ENCODE data around the gene DNAH1.

DNAH1 gene

GRCh38 chr3:52433328-52433995 lies 117.3 kb downstream of the DNAH1 start:
- DNase-seq (ENCODE audit: low read depth in 2 of 2) = no peak

DNA sequence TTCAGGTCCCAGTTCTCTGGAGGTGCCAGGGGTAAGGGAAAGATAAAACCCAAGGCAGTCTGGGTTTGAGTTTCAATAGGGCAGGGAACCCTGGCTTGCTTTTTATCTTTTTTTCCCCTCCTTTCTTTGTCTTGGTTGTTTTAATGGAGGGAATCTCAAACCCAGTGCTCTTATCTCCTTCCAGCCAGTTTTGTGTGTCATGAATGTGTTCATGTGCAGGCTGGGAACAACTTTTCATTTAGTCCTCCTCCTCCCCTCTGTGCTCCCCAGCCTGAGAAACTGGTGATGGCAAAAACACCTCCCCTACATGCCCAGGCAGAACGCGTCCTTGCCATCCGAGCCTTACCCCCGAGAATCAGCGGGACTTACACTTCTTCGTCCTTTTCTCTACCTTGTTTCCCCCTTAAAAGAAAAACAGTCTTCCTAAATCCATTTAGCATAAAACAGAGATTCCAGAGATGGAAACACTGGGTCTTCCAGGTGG lies 117.9 kb downstream of the DNAH1 start:
- no peak for DNase-seq (ENCODE audit: low read depth in 2 of 2)

DNA sequence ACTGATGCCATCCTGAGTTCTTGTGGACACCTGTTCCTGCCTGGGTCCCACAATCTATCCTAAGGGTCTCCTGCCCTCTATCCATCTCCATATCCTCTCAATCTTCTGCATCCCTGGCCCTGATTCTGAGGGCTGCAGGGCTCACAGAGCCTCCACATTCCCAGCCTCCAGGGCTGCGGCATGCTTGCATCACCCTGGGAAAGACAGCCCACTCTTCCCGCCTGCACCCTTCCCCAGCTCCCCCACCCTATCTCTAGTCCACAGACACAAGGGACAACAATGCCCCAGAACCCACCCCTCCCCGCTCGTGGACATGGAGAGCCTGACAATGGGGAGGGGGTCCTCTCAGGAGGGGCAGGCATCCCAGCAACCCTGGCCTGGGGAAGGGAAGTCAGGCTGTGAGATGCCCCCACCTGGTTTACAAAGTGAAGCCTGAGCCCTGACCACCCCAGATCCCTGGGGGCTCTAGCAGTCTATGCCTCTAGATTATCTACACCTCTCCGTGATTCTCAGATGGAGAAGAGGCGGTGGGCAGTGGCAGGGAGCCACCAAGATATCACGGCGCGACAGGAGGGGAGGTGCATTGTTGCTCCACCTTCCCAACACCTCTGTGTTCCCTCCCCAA lies 118.5 kb downstream of the DNAH1 start:
- DNase-seq (ENCODE audit: low read depth in 2 of 2) = no peak

- no peak for DNase-seq (ENCODE audit: low read depth in 2 of 2)
These were observed 119.4 kb downstream of the DNAH1 start for GRCh38 chr3:52435246-52436101.

DNA sequence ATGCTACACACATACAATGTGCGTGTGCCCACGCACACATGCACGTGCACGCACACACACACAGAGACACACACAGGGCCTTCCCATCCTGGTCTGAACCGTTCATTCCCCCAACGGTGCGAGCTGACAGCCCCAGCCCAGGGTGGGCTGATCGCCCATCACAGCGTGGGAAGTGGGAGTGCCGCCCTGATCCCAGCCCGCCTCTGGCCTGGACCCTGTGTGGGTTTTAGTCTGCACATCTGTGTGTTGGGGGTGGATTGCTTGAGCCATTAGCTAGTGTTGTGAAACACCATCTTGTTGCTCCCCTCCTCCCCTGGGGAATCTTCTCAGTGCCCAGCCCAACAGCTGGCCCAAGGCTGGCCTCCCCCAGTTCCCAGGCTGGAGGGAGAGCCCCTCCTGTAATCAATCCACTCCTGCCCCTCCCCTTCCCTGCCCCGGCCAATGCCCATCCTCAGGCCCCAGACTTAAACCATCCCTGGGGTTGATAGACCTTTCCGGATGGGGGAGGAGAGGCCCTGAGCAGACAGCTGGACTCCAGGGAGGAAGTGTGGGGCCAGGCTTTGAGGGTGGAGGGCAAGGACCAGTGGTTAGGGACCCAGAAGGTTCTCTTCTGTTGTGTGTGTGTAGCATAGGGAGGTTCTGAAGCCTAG lies 120.5 kb downstream of the DNAH1 start:
- DNase-seq (ENCODE audit: low read depth in 2 of 2) = no peak

- no peak for DNase-seq (ENCODE audit: low read depth in 2 of 2)
These were observed 121.4 kb downstream of the DNAH1 start for GRCh38 chr3:52437326-52438103.

GRCh38 chr3:52438104-52438376 lies 121.9 kb downstream of the DNAH1 start:
- no peak for DNase-seq (ENCODE audit: low read depth in 2 of 2)

DNA sequence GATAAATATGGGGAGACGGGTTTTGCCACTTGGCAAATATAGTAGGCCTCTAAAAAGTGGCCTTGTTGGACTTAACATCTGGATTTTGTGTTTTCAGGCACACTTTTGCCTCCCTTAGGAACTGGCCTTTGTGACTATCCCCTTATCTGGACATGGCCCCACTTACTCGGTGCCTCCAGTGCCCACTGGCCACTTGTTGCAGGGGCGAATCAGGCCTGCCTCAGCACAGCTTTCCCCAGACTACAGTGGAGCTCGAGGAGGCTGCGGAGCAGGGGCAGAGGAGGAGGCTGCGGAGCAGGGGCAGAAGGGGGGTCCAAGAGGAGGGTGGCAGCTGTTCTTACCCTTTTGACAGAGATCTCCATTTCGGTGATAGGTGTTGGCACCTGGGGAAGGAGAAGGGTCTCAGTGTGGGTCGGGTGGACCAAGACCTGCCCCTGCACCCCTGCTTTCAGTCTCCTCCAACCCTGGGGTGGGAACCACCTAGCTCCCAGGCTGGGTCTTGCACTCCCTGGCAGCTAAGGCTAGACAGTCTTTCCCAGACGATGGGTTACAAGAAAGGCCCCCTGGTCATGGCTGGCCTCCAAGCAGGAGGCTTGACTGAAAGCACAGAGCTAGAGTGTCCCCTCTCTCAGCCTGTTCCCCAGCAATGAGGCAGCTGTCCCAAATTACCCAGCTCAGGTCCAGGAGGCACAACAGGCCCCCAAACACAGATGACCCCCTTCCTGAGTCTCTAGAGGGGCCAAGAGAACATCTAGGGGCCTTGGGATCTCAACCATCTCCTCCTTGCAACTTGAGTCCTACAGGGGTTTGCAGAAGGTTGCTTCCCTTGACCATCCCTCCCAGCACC lies 122.7 kb downstream of the DNAH1 start:
- DNase-seq (ENCODE audit: low read depth in 2 of 2) = no peak

GRCh38 chr3:52439426-52440248 lies 123.5 kb downstream of the DNAH1 start:
- no peak for DNase-seq (ENCODE audit: low read depth in 2 of 2)

DNA sequence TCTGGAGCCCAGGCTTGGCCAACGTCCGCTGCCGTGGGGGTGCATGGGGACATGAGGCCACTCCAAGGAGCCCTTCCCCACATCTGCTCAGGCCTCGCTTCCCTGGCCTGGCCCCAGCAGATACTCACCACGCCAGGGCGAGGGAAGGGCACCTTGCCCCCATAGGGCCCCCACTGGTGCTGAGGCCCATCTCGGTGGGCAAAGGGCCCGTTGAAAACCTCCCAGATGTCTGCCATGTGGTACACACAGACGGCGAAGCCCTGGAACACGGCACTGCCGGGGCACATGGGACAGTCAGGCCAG lies 124.1 kb downstream of the DNAH1 start:
- no peak for DNase-seq (ENCODE audit: low read depth in 2 of 2)

- DNase-seq (ENCODE audit: low read depth in 2 of 2) = no peak
These were observed 124.6 kb downstream of the DNAH1 start for GRCh38 chr3:52440671-52441070.

DNA sequence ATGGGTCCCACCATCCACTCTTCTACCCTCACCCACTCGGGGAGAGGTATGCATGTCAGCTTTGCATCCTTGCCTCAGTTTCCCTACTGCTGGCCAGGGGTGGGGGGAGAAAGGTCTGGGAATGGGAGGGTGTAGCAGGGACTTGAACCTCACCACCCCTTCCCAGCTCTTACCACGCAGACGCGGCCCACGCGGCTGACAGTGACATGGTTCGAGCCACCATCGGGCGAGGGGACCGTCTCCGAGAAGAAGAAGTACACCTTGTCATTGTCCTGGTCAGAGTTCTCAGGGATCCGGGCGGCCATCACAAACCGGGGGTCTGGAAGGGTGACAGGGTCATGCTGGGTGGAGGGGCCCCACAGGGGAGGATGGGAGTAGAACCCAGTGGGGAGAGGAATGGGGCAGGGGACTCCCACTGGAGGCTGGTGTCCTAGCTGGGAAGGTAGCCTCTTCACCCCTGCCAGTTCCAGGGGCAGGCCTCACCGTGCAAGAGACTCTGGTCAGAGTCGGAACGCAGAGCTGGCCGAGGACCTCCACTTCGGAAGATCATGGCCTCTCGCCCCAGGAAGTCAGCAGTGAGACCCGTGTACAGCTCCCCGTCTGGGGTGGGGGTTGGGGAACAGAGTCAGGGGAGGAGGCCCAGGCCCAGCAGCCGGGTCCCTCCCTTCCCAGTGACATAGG lies 125.1 kb downstream of the DNAH1 start:
- no peak for DNase-seq (ENCODE audit: low read depth in 2 of 2)

DNA sequence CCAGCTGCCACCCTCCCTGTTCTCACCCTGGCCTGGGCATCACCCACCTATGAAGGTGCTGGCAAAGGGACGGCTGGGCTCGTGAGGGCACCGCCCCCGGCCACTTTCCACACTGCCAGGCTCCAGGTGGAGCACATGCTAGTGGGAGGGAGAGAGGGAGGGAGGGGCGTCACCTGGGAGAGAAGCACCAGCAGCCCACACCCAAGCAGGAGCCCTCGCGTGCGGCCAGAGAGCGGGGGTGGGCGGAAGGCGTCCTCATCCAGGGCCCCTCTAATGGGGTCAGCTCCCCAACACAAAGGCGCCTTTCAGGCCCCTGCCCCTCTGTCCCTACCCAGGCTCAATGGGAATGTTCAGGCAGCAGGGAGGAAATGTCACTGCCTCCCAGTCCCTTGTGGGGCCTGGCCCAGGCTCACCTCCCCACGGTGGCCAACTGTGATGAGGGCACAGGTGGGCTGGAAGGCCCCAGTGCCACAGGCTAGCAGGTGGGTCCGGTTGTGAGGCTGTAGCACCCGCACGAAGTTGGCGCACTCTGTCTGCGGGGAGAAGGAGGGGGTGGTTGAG lies 125.7 kb downstream of the DNAH1 start:
- no peak for DNase-seq (ENCODE audit: low read depth in 2 of 2)

DNA sequence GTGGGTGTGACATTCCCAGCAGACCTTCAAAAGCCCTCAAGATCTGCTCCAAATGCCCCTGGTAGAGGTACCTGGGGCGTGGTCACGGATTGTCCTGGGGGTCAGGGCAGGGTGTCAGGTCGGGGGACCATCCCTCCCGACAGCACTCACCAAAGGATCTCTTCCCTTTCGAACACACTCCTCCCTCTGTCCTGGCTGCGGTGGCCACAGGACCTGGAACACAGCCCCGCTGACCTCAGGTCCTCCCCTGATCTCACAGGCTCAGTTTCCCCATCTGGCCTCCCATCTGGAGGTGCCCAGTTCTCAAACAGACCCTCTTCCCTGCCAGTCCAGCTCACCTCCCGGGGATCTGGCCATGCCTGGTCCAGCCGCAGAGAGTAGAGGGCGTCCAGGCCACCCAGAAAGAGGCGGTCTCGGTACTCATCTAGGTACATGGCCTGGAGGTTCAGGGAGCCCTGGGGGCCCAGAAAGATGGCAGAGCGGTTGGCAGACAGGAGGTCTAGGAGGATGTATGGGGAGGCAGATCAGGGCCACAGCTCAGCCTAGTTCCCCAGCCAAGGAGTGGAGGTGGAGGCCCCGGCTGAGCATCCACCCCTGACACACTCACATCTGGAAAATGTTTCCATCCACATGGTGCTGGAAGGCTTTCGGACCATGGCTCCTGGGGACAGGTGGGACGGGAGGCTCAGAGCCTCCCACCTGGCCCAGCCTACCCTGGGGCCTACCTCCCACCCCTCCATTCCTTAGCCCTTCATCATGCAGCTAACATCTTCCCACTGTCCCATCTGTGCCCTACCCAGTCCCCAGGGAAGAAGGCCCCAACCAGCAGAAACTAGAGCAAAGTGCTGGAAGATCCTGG lies 126.5 kb downstream of the DNAH1 start:
- DNase-seq (ENCODE audit: low read depth in 2 of 2) = no peak

DNA sequence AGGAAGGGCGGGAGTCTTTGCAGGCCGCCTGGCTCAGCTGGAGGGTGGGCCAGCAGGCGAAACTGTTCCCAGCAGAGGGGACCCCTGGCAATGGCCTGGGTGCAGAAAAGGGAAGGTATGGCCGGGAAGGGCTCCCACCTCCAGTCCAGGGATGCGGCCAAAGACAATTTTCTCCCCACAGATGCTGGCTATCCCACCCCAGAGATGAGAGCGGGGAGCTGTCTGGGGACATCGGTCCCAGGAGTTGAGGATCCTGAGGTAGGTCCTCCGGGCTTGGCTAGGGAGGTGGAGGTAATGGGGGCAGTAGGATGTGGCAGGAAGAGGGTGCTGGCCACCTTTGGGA lies 127.1 kb downstream of the DNAH1 start:
- no peak for DNase-seq (ENCODE audit: low read depth in 2 of 2)

- DNase-seq (ENCODE audit: low read depth in 2 of 2) = no peak
These were observed 127.9 kb downstream of the DNAH1 start for GRCh38 chr3:52443791-52444687.

Data from activated CD4-positive, alpha-beta T cell treated with anti-CD3 and anti-CD28 coated beads for 24 hours (primary cell).